HG03521 (cell line): ENCODE measurements around the gene FUNDC2.

Experiments
- ATAC-seq: cut with Tn5 transposase; IDR thresholded peaks from one replicate; pipeline ENCODE4 v1.9.1; 2021; ENCODE audit warnings: mild to moderate bottlenecking, moderate library complexity; ENCODE audit not compliant: unreplicated experiment

The FUNDC2 gene

GRCh38 chrX:155023907-155024833, 2.5 kb upstream of the FUNDC2 start:
- no peak for ATAC-seq

GRCh38 chrX:155026420-155026726, 271 bp upstream of the FUNDC2 start:
- no peak for ATAC-seq

- ATAC-seq = no peak
These were observed 944 bp downstream of the FUNDC2 start for GRCh38 chrX:155027509-155028066.

GRCh38 chrX:155028129-155028528, 1.5 kb downstream of the FUNDC2 start:
- ATAC-seq = no peak

- no peak for ATAC-seq
These were observed 2.2 kb downstream of the FUNDC2 start for GRCh38 chrX:155028877-155029291.

GRCh38 chrX:155031657-155032056, 5.0 kb downstream of the FUNDC2 start:
- ATAC-seq = no peak

GRCh38 chrX:155035688-155036087, 9.0 kb downstream of the FUNDC2 start:
- ATAC-seq = no peak

GRCh38 chrX:155046129-155046810, 19.6 kb downstream of the FUNDC2 start:
- ATAC-seq = no peak

- no peak for ATAC-seq
These were observed 20.3 kb downstream of the FUNDC2 start for GRCh38 chrX:155046811-155047528.

- no peak for ATAC-seq
These were observed 22.5 kb downstream of the FUNDC2 start for GRCh38 chrX:155048977-155049619.

- ATAC-seq = no peak
These were observed 26.3 kb downstream of the FUNDC2 start for GRCh38 chrX:155052738-155053498.

- no peak for ATAC-seq
These were observed 27.0 kb downstream of the FUNDC2 start for GRCh38 chrX:155053656-155054055.

GRCh38 chrX:155054255-155054654, 27.6 kb downstream of the FUNDC2 start:
- ATAC-seq = no peak

GRCh38 chrX:155055494-155055893, 28.9 kb downstream of the FUNDC2 start:
- ATAC-seq = no peak

GRCh38 chrX:155056471-155056870, 29.8 kb downstream of the FUNDC2 start:
- ATAC-seq = no peak

- ATAC-seq = peak; percentile 54
These were observed 30.5 kb downstream of the FUNDC2 start for GRCh38 chrX:155056877-155057792.

GRCh38 chrX:155061760-155062159, 35.1 kb downstream of the FUNDC2 start:
- no peak for ATAC-seq

GRCh38 chrX:155065035-155065734, 38.5 kb downstream of the FUNDC2 start:
- no peak for ATAC-seq
